Ramos (cell line): Measurements from ENCODE around the gene OR10H1.

Experiments
- in situ Hi-C: fragments of 300-500 bp; cut with MboI; formaldehyde crosslinking; loops from one replicate; pipeline ENCODE4 v1.14.3; 2022; ENCODE audit warnings: low sequenced_read_pairs; ENCODE audit not compliant: unreplicated experiment

The OR10H1 gene

DNA sequence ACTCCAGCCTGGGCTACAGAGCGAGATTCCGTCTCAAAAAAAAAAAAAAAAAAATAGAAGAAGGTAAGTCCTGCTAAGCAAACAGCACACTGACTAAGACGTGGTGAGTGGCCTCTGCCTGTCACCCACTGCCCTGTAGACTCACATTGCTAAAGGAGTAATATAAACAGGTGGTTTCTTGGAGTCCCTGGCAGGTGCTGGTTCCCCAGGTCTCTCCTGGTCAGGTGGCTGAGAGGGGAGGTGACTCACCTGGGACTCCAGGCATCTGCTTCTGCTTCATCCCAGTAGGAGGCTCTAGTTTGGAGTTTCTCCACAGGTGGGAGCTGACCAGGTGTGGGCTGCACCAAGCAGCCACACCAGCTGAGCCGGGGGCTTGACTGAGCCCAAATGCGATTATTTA is at the start of gene OR10H1:
Gene OR10H1, minus strand, starts transcription at position 359 of the 400 bp plus-strand sequence. CDS start 7,627 bp downstream, outside the sequence.
- in situ Hi-C loops: no loop called here

DNA sequence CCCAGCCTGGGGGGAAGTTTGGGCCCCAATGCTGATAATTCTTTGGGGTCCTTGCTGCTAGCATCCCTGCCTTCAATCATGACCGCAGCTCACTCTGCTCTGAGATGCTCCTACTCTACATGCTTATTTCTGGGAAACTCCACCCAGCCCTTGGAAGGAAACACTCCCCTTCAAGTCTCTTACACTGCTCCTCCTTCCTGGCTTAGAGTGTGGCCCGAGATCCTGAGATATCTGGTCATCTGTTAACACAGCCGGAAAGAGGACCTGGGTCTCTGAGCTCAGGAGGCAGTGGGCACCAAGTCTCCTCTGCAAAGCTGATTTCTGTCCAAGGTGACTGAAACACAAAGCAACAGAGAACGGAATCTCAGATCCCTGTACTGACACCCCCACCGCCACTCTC is 49.4 kb upstream of the OR10H1 start:
- in situ Hi-C loops: no loop called here

GRCh38 chr19:15863272-15863671 is 47.8 kb upstream of the OR10H1 start:
- in situ Hi-C loops: no loop called here

DNA sequence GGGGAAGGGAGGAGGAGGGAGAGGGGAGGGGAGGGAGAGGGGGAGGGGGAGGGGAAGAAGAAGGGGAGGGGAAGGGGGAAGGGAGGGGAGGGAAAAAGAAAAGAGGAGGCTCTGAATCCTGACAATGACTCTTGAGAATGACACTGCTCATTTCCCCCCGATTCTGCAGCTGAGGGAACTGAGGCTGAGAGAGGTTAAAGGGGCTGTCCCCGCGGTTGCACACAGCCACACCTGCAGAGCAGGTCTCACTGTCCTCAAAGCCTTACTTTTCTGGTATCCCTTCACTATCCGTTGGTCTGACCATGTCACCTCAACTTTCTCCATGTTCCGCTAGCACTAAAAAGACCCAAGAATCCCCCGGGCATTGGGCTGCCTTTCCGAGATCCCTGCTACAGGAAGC is 47.0 kb upstream of the OR10H1 start:
- in situ Hi-C loops: no loop called here

- in situ Hi-C loops: no loop called here
Observed at GRCh38 chr19:15860522-15860921, 45.1 kb upstream of the OR10H1 start.

- in situ Hi-C loops: no loop called here
Observed at GRCh38 chr19:15859187-15859586, 43.7 kb upstream of the OR10H1 start.

- in situ Hi-C loops: no loop called here
Observed at GRCh38 chr19:15850385-15850784, 34.9 kb upstream of the OR10H1 start.

- in situ Hi-C loops: loop anchor here (25.0 kb wide), 1 partner anchor 340 kb away; the partner anchor contains the start of genes AP1M1 and FAM32A
Observed at GRCh38 chr19:15846923-15847322, 31.5 kb upstream of the OR10H1 start.

DNA sequence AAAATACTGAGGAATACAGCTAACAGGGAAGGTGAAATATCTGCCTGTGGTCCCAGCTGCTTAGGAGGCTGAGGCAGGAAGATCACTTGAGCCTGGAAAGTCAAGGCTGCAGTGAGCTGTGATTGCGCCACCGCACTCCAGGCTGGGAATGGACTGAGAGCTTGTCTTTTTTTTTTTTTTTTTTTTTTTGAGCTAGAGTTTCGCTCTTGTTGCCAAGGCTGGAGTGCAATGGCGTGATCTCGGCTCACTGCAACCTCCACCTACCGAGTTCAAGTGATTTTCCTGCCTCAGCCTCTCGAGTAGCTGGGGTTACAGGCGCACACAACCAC is 28.4 kb upstream of the OR10H1 start:
- in situ Hi-C loops: loop anchor here (25.0 kb wide), 1 partner anchor 343 kb away; the partner anchor contains the start of genes AP1M1 and FAM32A

DNA sequence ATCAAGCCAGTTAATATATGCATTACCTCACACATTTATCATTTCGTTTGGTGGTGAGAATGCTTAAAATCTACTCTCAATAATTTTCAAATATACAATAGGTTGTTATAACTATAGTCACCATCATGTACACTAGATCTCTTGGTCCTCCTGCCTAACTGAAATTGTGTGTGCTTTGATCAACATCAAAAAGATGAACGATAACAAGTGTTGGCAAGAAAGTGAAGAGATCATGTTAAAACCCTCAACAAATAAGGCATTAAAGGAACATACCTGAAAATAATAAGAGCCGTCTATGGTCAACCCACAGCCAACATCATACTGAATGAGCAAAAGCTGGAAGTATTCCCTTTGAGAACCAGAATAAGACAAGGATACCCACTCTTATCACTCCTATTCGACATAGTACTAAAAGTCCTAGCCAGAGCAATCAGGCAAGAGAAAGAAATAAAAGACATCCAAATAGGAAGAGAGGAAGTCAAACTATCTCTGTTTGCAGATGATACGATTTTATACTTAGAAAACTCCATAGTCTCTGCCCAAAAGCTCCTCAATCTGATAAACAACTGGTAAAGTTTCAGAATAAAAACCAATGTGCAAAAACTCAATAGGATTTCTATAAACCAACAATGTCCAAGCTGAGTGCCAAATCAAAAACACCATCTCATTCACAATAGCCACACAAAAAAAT is 27.9 kb upstream of the OR10H1 start:
- in situ Hi-C loops: loop anchor here (25.0 kb wide), 1 partner anchor 344 kb away; the partner anchor contains the start of genes AP1M1 and FAM32A

DNA sequence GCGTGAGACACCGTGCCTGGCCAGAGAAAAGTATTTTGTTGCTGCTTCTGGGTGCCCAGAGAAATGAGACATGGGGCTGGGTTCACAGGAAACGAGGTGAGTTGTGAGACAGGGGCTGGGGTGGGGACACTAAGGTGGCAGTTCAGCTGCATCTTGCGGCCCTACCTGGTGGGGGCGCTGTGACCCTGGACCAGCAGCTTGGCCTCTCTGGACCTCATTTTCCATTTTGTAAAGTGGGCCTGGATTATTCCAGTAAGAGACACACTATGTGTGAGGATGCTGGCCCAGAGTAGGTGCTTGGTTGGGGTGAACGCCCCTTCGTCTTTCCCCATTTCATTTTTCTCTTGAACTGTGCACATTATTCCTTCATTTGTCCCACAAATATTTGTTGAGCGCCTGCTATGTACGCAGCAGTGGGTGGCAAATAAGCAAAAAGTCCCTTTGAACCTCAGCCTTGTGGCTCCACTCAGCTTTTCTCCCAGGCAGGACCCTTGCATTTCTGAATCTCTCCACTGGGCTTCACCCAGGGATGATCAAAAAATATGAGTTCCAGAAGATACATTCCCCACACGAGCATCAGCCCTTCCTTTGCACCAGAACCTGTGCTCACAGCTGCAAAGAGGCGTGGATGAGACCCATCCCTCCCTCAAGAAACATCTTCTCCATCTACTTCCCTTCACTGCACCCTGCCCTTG is 26.6 kb upstream of the OR10H1 start:
- in situ Hi-C loops: loop anchor here (25.0 kb wide), 1 partner anchor 345 kb away; the partner anchor contains the start of genes AP1M1 and FAM32A

DNA sequence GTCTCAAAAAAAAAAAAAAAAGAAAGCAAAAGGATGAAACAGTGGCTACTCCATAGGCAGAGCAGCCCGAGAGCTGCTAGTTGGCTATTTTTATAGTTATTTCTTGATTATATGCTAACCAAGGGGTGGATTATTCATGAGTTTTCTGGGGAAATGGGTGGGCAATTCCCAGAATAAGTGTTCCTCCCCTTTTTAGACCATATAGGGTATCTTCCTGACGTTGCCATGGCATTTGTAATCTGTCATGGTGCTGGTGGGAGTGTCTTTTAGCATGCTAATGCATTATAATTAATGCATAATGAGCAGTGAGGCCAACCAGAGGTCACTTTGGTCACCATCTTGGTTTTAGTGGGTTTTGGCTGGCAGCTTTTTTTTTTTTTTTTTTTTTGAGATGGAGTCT is 25.4 kb upstream of the OR10H1 start:
- in situ Hi-C loops: loop anchor here (25.0 kb wide), 1 partner anchor 346 kb away; the partner anchor contains the start of genes AP1M1 and FAM32A

DNA sequence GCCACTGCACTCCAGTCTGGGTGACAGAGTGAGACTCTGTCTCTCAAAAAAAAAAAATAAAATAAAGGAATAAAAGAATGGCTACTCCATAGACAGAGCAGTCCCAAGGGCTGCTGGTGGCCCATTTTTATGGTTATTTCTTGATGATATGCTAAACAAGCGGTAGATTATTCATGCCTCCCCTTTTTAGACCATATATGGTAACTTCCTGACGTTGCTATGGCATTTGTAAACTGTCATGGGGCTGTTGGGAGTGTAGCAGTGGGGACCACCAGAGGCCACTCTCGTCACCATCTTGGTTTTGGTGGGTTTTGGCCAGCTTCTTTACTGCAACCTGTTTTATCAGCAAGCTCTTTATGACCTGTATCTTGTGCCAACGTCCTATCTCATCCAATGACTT is 24.4 kb upstream of the OR10H1 start:
- in situ Hi-C loops: loop anchor here (25.0 kb wide), 1 partner anchor 347 kb away; the partner anchor contains the start of genes AP1M1 and FAM32A

- in situ Hi-C loops: loop anchor here (25.0 kb wide), 1 partner anchor 349 kb away; the partner anchor contains the start of genes AP1M1 and FAM32A
Observed at GRCh38 chr19:15838351-15838750, 22.9 kb upstream of the OR10H1 start.

- in situ Hi-C loops: loop anchor here (25.0 kb wide), 1 partner anchor 350 kb away; the partner anchor contains the start of genes AP1M1 and FAM32A
Observed at GRCh38 chr19:15837221-15837731, 21.8 kb upstream of the OR10H1 start.

- in situ Hi-C loops: loop anchor here (25.0 kb wide), 1 partner anchor 351 kb away; the partner anchor contains the start of genes AP1M1 and FAM32A
Observed at GRCh38 chr19:15836330-15837220, 21.1 kb upstream of the OR10H1 start.

GRCh38 chr19:15835565-15836329 is 20.3 kb upstream of the OR10H1 start:
- in situ Hi-C loops: loop anchor here (25.0 kb wide), 1 partner anchor 352 kb away; the partner anchor contains the start of genes AP1M1 and FAM32A

- in situ Hi-C loops: loop anchor here (25.0 kb wide), 1 partner anchor 353 kb away; the partner anchor contains the start of genes AP1M1 and FAM32A
Observed at GRCh38 chr19:15834232-15834631, 18.8 kb upstream of the OR10H1 start.

DNA sequence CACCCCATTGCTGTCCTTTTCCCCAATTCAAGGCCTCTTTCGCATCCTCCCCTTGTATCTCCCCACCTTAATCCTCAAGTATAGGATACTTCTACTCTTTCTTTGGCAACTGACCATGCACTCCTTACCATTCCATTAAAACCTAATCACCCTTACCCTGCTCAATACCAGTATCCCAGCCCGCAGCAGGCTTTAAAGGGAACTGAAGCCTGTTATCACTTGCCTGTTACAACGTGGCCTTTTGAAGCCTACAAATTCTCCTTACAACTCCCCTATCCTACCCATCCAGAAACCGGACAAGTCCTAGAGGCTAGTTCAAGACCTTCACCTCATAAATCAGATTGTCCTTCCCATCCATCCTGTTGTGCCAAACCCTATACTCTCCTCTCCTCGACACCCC is 16.2 kb upstream of the OR10H1 start:
- in situ Hi-C loops: loop anchor here (25.0 kb wide), 1 partner anchor 356 kb away; the partner anchor contains the start of genes AP1M1 and FAM32A
